Measurements from ENCODE around the gene DUSP1. TPM values are rescaled to one million over a fixed set of nuclear protein-coding genes. Genes with fewer than 3 reads are reported as not detected.
A peak's percentile ranks its signal among the peaks of the same experiment; 100 is the strongest.

The DUSP1 gene
- total RNA-seq, 1 donor from 2014 or later = 382 TPM

DNA sequence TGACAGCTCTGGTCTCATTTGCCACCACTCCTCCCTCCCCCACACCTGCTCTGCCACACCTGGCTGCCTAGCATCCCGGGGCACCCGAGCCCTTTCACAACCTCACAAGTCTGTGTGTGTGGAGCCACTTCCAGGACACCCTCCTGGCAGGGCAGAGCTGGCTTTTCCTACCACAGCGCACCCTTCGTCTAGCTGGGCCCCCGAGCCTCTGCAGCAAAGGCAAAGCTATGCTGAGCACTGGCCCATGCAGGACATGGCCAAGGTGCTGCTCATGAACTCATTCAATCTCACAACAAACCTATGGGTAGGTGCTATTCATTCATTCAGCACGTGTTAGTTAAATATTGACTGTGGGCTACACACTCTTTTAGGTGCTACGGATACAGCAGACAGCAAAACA is 43.4 kb downstream of the DUSP1 start:
- DNase-seq (no peak), ATAC-seq (peak; percentile 63)
- H3K36me3 ChIP-seq = no peaks in the 10 kb centered on the region
- no peaks in the 10 kb centered on the region for H3K9me3 ChIP-seq
- no peak overlapping the region for H3K4me3 ChIP-seq
- no peaks in the 10 kb centered on the region for H3K27me3 ChIP-seq
- intact Hi-C loops (cut with DNase I) = no loop called here
- TF ChIP-seq, protein P1, sequence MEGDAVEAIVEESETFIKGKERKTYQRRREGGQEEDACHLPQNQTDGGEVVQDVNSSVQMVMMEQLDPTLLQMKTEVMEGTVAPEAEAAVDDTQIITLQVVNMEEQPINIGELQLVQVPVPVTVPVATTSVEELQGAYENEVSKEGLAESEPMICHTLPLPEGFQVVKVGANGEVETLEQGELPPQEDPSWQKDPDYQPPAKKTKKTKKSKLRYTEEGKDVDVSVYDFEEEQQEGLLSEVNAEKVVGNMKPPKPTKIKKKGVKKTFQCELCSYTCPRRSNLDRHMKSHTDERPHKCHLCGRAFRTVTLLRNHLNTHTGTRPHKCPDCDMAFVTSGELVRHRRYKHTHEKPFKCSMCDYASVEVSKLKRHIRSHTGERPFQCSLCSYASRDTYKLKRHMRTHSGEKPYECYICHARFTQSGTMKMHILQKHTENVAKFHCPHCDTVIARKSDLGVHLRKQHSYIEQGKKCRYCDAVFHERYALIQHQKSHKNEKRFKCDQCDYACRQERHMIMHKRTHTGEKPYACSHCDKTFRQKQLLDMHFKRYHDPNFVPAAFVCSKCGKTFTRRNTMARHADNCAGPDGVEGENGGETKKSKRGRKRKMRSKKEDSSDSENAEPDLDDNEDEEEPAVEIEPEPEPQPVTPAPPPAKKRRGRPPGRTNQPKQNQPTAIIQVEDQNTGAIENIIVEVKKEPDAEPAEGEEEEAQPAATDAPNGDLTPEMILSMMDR (IDR thresholded peaks at IDR 0.05) = no peak
- no peak overlapping the region for H3K27ac ChIP-seq
- peaks cover 9% of the 10 kb centered on the region for H3K4me1 ChIP-seq

GRCh38 chr5:172726966-172727365 is 44.0 kb downstream of the DUSP1 start:
- TF ChIP-seq, protein P1 (IDR thresholded peaks at IDR 0.05) = no peak
- H3K36me3 ChIP-seq = no peaks in the 10 kb centered on the region
- intact Hi-C loops (cut with DNase I) = no loop called here
- H3K27ac ChIP-seq = no peak overlapping the region
- no peak for ATAC-seq
- H3K9me3 ChIP-seq = no peaks in the 10 kb centered on the region
- no peaks in the 10 kb centered on the region for H3K27me3 ChIP-seq
- no peak for DNase-seq
- peaks cover 14% of the 10 kb centered on the region for H3K4me1 ChIP-seq
- no peak overlapping the region for H3K4me3 ChIP-seq

GRCh38 chr5:172725785-172726184 is 45.2 kb downstream of the DUSP1 start:
- TF ChIP-seq, protein P1 (IDR thresholded peaks at IDR 0.05) = no peak
- Histone ChIP-seq H3K4me1 (peaks cover 25% of the 10 kb centered on the region), H3K27me3 (no peaks in the 10 kb centered on the region), H3K27ac (no peak overlapping the region), H3K4me3 (no peak overlapping the region), H3K9me3 (no peaks in the 10 kb centered on the region), H3K36me3 (no peaks in the 10 kb centered on the region)
- ATAC-seq = no peak
- no peak for DNase-seq
- intact Hi-C loops (cut with DNase I) = no loop called here

DNA sequence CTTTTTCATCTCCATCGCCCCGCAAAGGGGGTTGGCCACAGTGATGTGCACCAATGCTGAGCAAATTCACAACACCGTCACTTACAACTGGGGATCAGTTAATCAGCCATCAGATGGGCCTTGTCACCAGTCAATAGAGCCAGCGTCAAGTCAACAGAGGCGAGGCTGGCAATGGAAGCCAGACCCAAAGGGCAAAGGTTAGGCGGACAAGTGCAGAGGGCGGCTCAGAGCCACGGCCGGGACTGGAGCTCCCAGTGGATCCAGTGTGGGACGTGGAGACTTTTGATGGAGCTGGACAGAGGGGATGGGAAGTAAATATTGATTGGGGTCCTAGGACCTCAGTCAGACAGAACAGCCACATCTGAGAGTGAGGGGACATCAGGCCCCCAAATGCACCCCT is 45.7 kb downstream of the DUSP1 start:
- peaks cover 30% of the 10 kb centered on the region for H3K4me1 ChIP-seq
- no peaks in the 10 kb centered on the region for H3K27me3 ChIP-seq
- no peaks in the 10 kb centered on the region for H3K9me3 ChIP-seq
- ATAC-seq = no peak
- no peak overlapping the region for H3K4me3 ChIP-seq
- TF ChIP-seq, protein P1 (IDR thresholded peaks at IDR 0.05) = no peak
- DNase-seq = no peak
- no peaks in the 10 kb centered on the region for H3K36me3 ChIP-seq
- intact Hi-C loops (cut with DNase I) = no loop called here
- H3K27ac ChIP-seq = no peak overlapping the region

- Histone ChIP-seq H3K36me3 (no peaks in the 10 kb centered on the region), H3K9me3 (no peaks in the 10 kb centered on the region), H3K4me3 (no peak overlapping the region), H3K4me1 (peaks cover 32% of the 10 kb centered on the region), H3K27me3 (no peaks in the 10 kb centered on the region), H3K27ac (no peak overlapping the region)
- DNase-seq (no peak), ATAC-seq (no peak)
- TF ChIP-seq, protein P1 (IDR thresholded peaks at IDR 0.05) = no peak
- intact Hi-C loops (cut with DNase I) = no loop called here
Measured at GRCh38 chr5:172724242-172725183, 46.5 kb downstream of the DUSP1 start.
